ENCODE results near the gene NCAPD3.

The NCAPD3 gene

DNA sequence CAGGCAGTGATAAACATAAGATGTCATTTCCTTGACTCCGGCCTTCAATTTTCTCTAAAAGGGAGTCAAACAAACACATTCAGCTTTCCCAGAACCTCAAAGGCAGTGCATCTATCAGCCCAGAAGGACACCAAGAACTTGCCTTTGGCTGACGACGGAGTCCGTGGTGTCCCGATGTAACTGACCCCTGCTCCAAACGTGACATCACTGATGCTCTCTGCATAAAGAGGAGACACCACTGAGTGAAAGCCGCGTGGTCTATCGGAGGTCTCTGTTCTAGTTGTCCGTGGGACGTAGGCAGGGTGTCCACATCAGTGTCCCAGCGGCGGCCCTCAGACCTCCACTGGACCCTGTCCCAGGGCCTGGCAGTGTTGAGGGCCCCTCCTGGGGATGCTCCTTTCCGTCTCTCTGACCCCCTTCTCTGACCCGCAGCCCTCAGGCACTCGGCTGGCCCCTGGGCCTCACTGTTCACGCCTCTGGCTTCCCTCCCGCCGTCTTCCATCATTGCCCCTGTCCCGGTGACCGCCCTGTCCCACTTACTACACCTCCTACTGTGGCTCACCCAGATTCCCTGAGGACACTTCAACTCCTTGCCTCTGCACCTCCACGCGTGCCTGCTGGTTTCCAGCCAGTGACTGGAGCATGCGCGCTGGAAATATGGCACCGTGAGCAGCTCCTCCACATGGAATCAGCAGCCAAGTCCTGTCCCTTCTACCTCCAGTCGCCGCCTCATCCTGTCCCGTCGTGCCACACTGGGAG, 70.4 kb downstream of the NCAPD3 start:
- no peak for DNase-seq (ENCODE audit: low read depth)
- TF ChIP-seq, protein P1, sequence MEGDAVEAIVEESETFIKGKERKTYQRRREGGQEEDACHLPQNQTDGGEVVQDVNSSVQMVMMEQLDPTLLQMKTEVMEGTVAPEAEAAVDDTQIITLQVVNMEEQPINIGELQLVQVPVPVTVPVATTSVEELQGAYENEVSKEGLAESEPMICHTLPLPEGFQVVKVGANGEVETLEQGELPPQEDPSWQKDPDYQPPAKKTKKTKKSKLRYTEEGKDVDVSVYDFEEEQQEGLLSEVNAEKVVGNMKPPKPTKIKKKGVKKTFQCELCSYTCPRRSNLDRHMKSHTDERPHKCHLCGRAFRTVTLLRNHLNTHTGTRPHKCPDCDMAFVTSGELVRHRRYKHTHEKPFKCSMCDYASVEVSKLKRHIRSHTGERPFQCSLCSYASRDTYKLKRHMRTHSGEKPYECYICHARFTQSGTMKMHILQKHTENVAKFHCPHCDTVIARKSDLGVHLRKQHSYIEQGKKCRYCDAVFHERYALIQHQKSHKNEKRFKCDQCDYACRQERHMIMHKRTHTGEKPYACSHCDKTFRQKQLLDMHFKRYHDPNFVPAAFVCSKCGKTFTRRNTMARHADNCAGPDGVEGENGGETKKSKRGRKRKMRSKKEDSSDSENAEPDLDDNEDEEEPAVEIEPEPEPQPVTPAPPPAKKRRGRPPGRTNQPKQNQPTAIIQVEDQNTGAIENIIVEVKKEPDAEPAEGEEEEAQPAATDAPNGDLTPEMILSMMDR (IDR thresholded peaks at IDR 0.05; ENCODE audit: low read depth, low read length), result no peak
- TF ChIP-seq, protein P2, sequence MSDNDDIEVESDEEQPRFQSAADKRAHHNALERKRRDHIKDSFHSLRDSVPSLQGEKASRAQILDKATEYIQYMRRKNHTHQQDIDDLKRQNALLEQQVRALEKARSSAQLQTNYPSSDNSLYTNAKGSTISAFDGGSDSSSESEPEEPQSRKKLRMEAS (IDR thresholded peaks at IDR 0.05; ENCODE audit: low read depth, low read length), result no peak
- TF ChIP-seq POLR2A (IDR thresholded peaks at IDR 0.05; ENCODE audit: extremely low read depth, insufficient read length) (no peak), MYC (IDR thresholded peaks at IDR 0.05; ENCODE audit: low read depth, low read length) (no peak)
- no peak overlapping the region for H3K4me3 ChIP-seq (ENCODE audit: low read depth, low read length)

DNA sequence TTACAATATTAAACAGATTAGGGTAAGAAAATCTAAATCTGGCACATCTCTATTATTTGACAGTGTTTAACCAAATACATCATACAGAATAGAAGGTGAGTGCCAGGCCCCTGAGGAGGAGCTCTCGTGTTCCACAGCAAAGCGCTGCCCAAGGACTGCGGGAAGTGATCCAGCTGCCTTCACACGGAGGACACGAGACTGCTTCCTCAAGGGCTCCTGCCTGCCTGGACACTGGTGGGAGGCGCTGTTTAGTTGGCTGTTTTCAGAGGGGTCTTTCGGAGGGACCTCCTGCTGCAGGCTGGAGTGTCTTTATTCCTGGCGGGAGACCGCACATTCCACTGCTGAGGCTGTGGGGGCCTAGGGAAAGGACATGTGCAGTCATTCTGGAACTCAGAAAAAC, 71.1 kb downstream of the NCAPD3 start:
- no peak for DNase-seq (ENCODE audit: low read depth)
- TF ChIP-seq, protein P1 (IDR thresholded peaks at IDR 0.05; ENCODE audit: low read depth, low read length), result no peak

DNA sequence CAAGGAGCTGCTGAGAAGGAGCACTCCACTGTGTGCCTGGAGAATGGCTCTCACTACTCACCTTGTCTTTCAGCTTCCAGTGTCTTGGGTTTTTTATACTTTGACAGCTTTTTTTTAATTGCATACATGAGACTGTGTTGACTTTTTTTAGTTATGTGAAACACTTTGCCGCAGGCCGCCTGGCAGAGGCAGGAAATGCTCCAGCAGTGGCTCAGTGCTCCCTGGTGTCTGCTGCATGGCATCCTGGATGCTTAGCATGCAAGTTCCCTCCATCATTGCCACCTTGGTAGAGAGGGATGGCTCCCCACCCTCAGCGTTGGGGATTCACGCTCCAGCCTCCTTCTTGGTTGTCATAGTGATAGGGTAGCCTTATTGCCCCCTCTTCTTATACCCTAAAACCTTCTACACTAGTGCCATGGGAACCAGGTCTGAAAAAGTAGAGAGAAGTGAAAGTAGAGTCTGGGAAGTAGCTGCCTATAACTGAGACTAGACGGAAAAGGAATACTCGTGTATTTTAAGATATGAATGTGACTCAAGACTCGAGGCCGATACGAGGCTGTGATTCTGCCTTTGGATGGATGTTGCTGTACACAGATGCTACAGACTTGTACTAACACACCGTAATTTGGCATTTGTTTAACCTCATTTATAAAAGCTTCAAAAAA, 72.6 kb downstream of the NCAPD3 start:
- no peak overlapping the region for H3K4me3 ChIP-seq (ENCODE audit: low read depth, low read length)
- no peak for TF ChIP-seq MYC (IDR thresholded peaks at IDR 0.05; ENCODE audit: low read depth, low read length)
- TF ChIP-seq, protein P1 (IDR thresholded peaks at IDR 0.05; ENCODE audit: low read depth, low read length), result no peak
- DNase-seq (ENCODE audit: low read depth), result no peak

More for the DNA sequence above, 71.1 kb downstream of the NCAPD3 start:
- H3K4me3 ChIP-seq (ENCODE audit: low read depth, low read length), result no peak overlapping the region

DNA sequence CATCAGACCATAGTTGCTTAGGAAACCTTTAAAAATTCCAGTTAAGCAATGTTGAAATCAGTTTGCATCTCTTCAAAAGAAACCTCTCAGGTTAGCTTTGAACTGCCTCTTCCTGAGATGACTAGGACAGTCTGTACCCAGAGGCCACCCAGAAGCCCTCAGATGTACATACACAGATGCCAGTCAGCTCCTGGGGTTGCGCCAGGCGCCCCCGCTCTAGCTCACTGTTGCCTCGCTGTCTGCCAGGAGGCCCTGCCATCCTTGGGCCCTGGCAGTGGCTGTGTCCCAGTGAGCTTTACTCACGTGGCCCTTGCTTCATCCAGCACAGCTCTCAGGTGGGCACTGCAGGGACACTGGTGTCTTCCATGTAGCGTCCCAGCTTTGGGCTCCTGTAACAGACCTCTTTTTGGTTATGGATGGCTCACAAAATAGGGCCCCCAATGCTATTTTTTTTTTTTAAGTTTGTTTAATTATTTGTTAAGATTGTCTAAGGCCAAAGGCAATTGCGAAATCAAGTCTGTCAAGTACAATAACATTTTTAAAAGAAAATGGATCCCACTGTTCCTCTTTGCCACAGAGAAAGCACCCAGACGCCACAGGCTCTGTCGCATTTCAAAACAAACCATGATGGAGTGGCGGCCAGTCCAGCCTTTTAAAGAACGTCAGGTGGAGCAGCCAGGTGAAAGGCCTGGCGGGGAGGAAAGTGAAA, 73.4 kb downstream of the NCAPD3 start:
- no peak for DNase-seq (ENCODE audit: low read depth)
- TF ChIP-seq MYC (IDR thresholded peaks at IDR 0.05; ENCODE audit: low read depth, low read length), result no peak
- TF ChIP-seq, protein P2 (IDR thresholded peaks at IDR 0.05; ENCODE audit: low read depth, low read length), result no peak
- TF ChIP-seq, protein P1 (IDR thresholded peaks at IDR 0.05; ENCODE audit: low read depth, low read length), result no peak
- no peak for TF ChIP-seq POLR2A (IDR thresholded peaks at IDR 0.05; ENCODE audit: extremely low read depth, insufficient read length)
- no peak overlapping the region for H3K4me3 ChIP-seq (ENCODE audit: low read depth, low read length)

DNA sequence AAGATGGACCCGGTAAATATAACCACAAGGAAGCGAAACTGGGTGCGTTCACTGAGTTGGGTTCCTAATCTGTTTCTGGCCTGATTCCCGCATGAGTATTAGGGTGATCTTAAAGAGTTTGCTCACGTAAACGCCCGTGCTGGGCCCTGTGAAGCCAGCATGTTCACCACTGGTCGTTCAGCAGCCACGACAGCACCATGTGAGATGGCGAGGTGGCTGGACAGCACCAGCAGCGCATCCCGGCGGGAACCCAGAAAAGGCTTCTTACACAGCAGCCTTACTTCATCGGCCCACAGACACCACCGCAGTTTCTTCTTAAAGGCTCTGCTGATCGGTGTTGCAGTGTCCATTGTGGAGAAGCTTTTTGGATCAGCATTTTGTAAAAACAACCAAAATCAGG, 74.4 kb downstream of the NCAPD3 start:
- TF ChIP-seq, protein P2 (IDR thresholded peaks at IDR 0.05; ENCODE audit: low read depth, low read length), result no peak
- TF ChIP-seq POLR2A (IDR thresholded peaks at IDR 0.05; ENCODE audit: extremely low read depth, insufficient read length), result no peak
- TF ChIP-seq MYC (IDR thresholded peaks at IDR 0.05; ENCODE audit: low read depth, low read length), result no peak
- DNase-seq (ENCODE audit: low read depth), result no peak
- H3K4me3 ChIP-seq (ENCODE audit: low read depth, low read length), result no peak overlapping the region

DNA sequence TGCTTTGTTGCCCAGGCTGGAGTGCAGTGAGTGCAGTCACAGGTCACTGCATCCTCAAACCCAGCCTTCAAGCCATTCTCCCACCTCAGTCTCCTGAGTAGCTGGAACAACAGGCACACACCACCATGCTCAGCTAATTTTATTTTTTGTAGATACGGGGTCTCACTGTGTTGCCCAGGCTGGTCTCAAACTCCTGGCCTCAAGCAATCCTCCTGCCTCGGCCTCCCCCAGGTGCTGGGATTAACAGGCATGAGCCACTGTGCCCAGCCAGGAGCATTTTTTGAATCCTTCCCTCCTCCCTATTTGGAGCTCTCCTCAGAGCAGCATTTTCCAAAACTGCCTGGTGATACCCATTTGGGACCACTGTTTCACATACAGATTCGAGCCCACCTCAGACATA, 77.2 kb downstream of the NCAPD3 start:
- no peak overlapping the region for H3K4me3 ChIP-seq (ENCODE audit: low read depth, low read length)
- no peak for DNase-seq (ENCODE audit: low read depth)
- TF ChIP-seq MYC (IDR thresholded peaks at IDR 0.05; ENCODE audit: low read depth, low read length), result no peak
- TF ChIP-seq, protein P1 (IDR thresholded peaks at IDR 0.05; ENCODE audit: low read depth, low read length), result no peak
- TF ChIP-seq, protein P2 (IDR thresholded peaks at IDR 0.05; ENCODE audit: low read depth, low read length), result no peak
- no peak for TF ChIP-seq POLR2A (IDR thresholded peaks at IDR 0.05; ENCODE audit: extremely low read depth, insufficient read length)
